Endothelial cell of umbilical vein (primary cell): ENCODE results near the gene GSX2. TPM values are rescaled to one million over a fixed set of nuclear protein-coding genes. Genes with fewer than 3 reads are reported as not detected.

Experiments
- BruUV-seq: library from RNA; stranded (reverse); fragments of 400-500 nt; replicated peaks from 2 replicates; lab custom pipeline; 2021; lab: Mats Ljungman, UMichigan
- CTCF ChIA-PET: fragments of 300-600, 350-600 bp; sonication (Branson Sonifier 250); formaldehyde crosslinking; loops from one replicate; lab custom pipeline; 2021; ENCODE audit warnings: antibody characterized with exemption, inconsistent platforms; lab: Charles Lee
- POLR2A ChIA-PET: fragments of 300-600, 350-600 bp; sonication (Branson Sonifier 250); formaldehyde crosslinking; loops from one replicate; lab custom pipeline; 2021; ENCODE audit warnings: antibody characterized with exemption, inconsistent platforms; lab: Charles Lee
- DNase-seq: peaks from one replicate; pipeline ENCODE4 v3.0.0-alpha.2; 2011; ENCODE audit warnings: low read depth, low spot score
- FAIRE-seq: peaks from 2 replicates; lab custom pipeline; 2011; peaks lifted over from hg19 to GRCh38; lab: Jason Lieb, UNC
- H2AFZ ChIP-seq: 2 replicates; pipeline ENCODE4 v1.6.0; 2012; ENCODE audit warnings: low read depth, low read length, control low read depth, inconsistent platforms
- H3K27ac ChIP-seq: 2 replicates; pipeline ENCODE4 v1.5.1; 2011; ENCODE audit warnings: low read depth, mild to moderate bottlenecking, control low read depth, low read length, moderate library complexity; ENCODE audit not compliant: insufficient read depth
- H3K27me3 ChIP-seq, 2 experiments: 2 replicates each; pipeline versions ENCODE4 v1.6.0 to v1.6.1; 2011; ENCODE audit warnings: low read length in 2 of 2, mixed read lengths in 1 of 2; ENCODE audit not compliant: control insufficient read depth in 2 of 2, insufficient read depth in 2 of 2
- H3K36me3 ChIP-seq, 2 experiments: 2 replicates in 1 of 2; 3 replicates in 1 of 2; pipeline ENCODE4 v1.5.1; 2011; ENCODE audit warnings: low read length in 2 of 2, mild to moderate bottlenecking in 1 of 2, moderate library complexity in 1 of 2; ENCODE audit not compliant: control insufficient read depth in 2 of 2, insufficient read depth in 2 of 2; ENCODE audit errors: extremely low read depth in 1 of 2
- H3K4me1 ChIP-seq: 3 replicates; pipeline ENCODE4 v1.5.1; 2011; ENCODE audit warnings: mild to moderate bottlenecking, low read length; ENCODE audit not compliant: control insufficient read depth, insufficient read depth; ENCODE audit errors: extremely low read depth
- H3K4me2 ChIP-seq: 2 replicates; pipeline ENCODE4 v1.6.1; 2011; ENCODE audit warnings: low read length, control low read depth, mixed read lengths; ENCODE audit not compliant: insufficient read depth
- H3K4me3 ChIP-seq, 3 experiments: fragments of 200-600 bp in 1 of 3; sonication (generic), shearing (Covaris generic) in 1 of 3; replicated peaks in 1 of 3; 2 replicates each; pipeline ENCODE4 v1.5.1; 2011 to 2016; ENCODE audit warnings: control low read depth in 3 of 3, low read length in 3 of 3, mild to moderate bottlenecking in 2 of 3, inconsistent platforms in 1 of 3, low read depth in 1 of 3, moderate library complexity in 1 of 3; ENCODE audit not compliant: insufficient read depth in 1 of 3
- H3K79me2 ChIP-seq: 2 replicates; pipeline ENCODE4 v1.6.0; 2012; ENCODE audit warnings: low read length, inconsistent platforms; ENCODE audit not compliant: control insufficient read depth, insufficient read depth
- H3K9ac ChIP-seq: replicated peaks from 2 replicates; pipeline ENCODE3; 2011; ENCODE audit warnings: low read length, control low read depth; ENCODE audit not compliant: insufficient read depth; ENCODE audit errors: extremely low read depth
- H3K9me1 ChIP-seq: replicated peaks from 3 replicates; pipeline ENCODE4 v1.6.0; 2011; ENCODE audit warnings: mild to moderate bottlenecking, low read length; ENCODE audit not compliant: control insufficient read depth, insufficient read depth; ENCODE audit errors: extremely low read depth
- H3K9me3 ChIP-seq: replicated peaks from 2 replicates; pipeline ENCODE4 v1.5.1; 2012; ENCODE audit warnings: low read length, inconsistent platforms; ENCODE audit not compliant: control insufficient read depth, insufficient read depth
- H4K20me1 ChIP-seq: replicated peaks from 2 replicates; pipeline ENCODE3; 2011; ENCODE audit warnings: mild to moderate bottlenecking, low read length; ENCODE audit not compliant: control insufficient read depth, insufficient read depth; ENCODE audit errors: extremely low read depth
- EZH2 ChIP-seq: IDR thresholded peaks from 2 replicates; pipeline ENCODE4 v1.6.1; 2012; ENCODE audit warnings: borderline replicate concordance, low read depth, mild to moderate bottlenecking, moderate library complexity, low read length, inconsistent platforms; ENCODE audit not compliant: severe bottlenecking
- FOS ChIP-seq: IDR thresholded peaks from 2 replicates; pipeline ENCODE4 v1.6.1; 2011; ENCODE audit warnings: mild to moderate bottlenecking, low read length, moderate library complexity, borderline replicate concordance; ENCODE audit not compliant: insufficient read depth
- GATA2 ChIP-seq: IDR thresholded peaks from 2 replicates; pipeline ENCODE4 v1.7.0; 2011; ENCODE audit warnings: low read depth, mild to moderate bottlenecking, moderate library complexity, mixed read lengths, low read length; ENCODE audit not compliant: insufficient read length, insufficient read depth
- JUN ChIP-seq: IDR thresholded peaks from 2 replicates; pipeline ENCODE4 v1.6.1; 2011; ENCODE audit warnings: borderline replicate concordance, low read depth; ENCODE audit not compliant: insufficient read length, insufficient read depth
- MYC ChIP-seq: IDR thresholded peaks from one replicate; pipeline ENCODE4 v1.6.1; 2011; ENCODE audit warnings: mild to moderate bottlenecking, low read depth, low read length
- POLR2A ChIP-seq: IDR thresholded peaks from 2 replicates; pipeline ENCODE4 v1.6.1; 2012; ENCODE audit warnings: low read depth, mild to moderate bottlenecking, control low read depth, low read length
- POLR2AphosphoS5 ChIP-seq: IDR thresholded peaks from 2 replicates; pipeline ENCODE4 v1.6.1; 2012; ENCODE audit warnings: low read depth, mild to moderate bottlenecking, control low read depth, low read length, moderate library complexity; ENCODE audit not compliant: insufficient read depth
- dilution Hi-C: fragments of 300-500 bp; cut with MboI; formaldehyde crosslinking; loops from one replicate; pipeline ENCODE4 v1.15.0; 2019; ENCODE audit warnings: low sequenced_read_pairs; ENCODE audit not compliant: extremely low pct_ligation_motif_present
- intact Hi-C: fragments of 100-400 bp; cut with micrococcal nuclease; formaldehyde crosslinking; loops from one replicate; pipeline ENCODE4 v1.10.0; 2022
- polyA plus RNA-seq, 4 experiments: library from polyadenylated mRNA; depleted of rRNA in 3 of 4; stranded (reverse) in 3 of 4; unstranded in 1 of 4; fragments of >200 nt; gene quantifications; 2 replicates each; pipeline versions ENCODE4 v1.2.1 to v1.2.3, GENCODE V29; 2011 to 2012; ENCODE audit warnings: missing spikeins in 1 of 4
- total RNA-seq: library from RNA; stranded (reverse); gene quantifications from 2 replicates; pipeline ENCODE4 v1.2.3, GENCODE V29; 2021
- TF ChIP-seq, protein P1 (sequence below), 2 donors: IDR thresholded peaks; 1 replicate in 1 of 2; 2 replicates in 1 of 2; pipeline ENCODE4 v1.5.1; 2011; ENCODE audit warnings: low read length in 2 of 2, mild to moderate bottlenecking in 2 of 2, moderate library complexity in 2 of 2, control low read depth in 1 of 2, inconsistent platforms in 1 of 2, low read depth in 1 of 2; ENCODE audit not compliant: insufficient read depth in 1 of 2; ENCODE audit errors: extremely low read depth in 1 of 2
- TF ChIP-seq, protein P2 (sequence below): IDR thresholded peaks from 2 replicates; pipeline ENCODE4 v1.6.1; 2011; ENCODE audit not compliant: insufficient read depth, insufficient read length

GSX2 gene
- total and polyA plus RNA-seq, 2 donors (not counting 3 experiments of a cell fraction or from before 2014, with no cell fraction given): not detected

DNA sequence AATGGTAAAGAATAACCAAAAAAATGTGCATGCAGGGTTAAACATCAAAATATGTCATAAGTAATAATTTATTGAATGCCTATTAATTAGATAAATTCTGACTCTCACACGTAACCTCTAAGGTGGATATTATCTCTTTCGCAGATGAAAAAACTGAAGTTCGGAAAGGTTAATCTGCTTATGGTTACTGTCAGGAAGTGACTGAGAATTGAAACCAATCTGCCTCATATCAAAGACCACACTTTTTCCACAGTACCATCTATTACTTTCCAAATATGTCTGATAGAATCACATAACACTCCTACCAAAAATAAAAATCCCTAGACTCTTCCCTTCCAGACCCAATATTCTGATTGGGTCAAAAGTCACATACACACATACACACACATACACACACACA is 41.8 kb upstream of the GSX2 start:
- CTCF ChIA-PET: interaction anchor here (0.9 to 2.5 kb wide), 4 partner anchors 9 to 160 kb away, joined by 4 to 10 read pairs (median 6); no protein-coding TSS in a partner anchor
- Histone ChIP-seq H3K9me1 (peaks cover 3% of the 10 kb centered on the region), H3K4me2 (peak overlapping the region; percentile 3), H4K20me1 (peaks cover 35% of the 10 kb centered on the region), H3K4me1 (peaks cover 45% of the 10 kb centered on the region), H3K27me3 (no peaks in the 10 kb centered on the region), H3K27ac (no peak overlapping the region), H3K9ac (no peak overlapping the region), H3K4me3 (no peak overlapping the region), H3K79me2 (peaks cover 100% of the 10 kb centered on the region), H3K9me3 (no peaks in the 10 kb centered on the region), H3K36me3 (peaks cover 0 to 3% of the 10 kb centered on the region in 2 experiments), H2AFZ (no peak overlapping the region)
- no TSS peak for BruUV-seq
- dilution Hi-C loops (no loop called here), intact Hi-C loops (no loop called here)
- no peak for DNase-seq
- POLR2A ChIA-PET: no interaction called here
- TF ChIP-seq, protein P1, sequence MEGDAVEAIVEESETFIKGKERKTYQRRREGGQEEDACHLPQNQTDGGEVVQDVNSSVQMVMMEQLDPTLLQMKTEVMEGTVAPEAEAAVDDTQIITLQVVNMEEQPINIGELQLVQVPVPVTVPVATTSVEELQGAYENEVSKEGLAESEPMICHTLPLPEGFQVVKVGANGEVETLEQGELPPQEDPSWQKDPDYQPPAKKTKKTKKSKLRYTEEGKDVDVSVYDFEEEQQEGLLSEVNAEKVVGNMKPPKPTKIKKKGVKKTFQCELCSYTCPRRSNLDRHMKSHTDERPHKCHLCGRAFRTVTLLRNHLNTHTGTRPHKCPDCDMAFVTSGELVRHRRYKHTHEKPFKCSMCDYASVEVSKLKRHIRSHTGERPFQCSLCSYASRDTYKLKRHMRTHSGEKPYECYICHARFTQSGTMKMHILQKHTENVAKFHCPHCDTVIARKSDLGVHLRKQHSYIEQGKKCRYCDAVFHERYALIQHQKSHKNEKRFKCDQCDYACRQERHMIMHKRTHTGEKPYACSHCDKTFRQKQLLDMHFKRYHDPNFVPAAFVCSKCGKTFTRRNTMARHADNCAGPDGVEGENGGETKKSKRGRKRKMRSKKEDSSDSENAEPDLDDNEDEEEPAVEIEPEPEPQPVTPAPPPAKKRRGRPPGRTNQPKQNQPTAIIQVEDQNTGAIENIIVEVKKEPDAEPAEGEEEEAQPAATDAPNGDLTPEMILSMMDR (IDR thresholded peaks at IDR 0.05; ENCODE audit: extremely low read depth in 1 of 2, insufficient read depth in 1 of 2, low read depth in 1 of 2, low read length in 2 of 2): no peak
- TF ChIP-seq, protein P2, sequence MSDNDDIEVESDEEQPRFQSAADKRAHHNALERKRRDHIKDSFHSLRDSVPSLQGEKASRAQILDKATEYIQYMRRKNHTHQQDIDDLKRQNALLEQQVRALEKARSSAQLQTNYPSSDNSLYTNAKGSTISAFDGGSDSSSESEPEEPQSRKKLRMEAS: no peak
- no peak for TF ChIP-seq GATA2
- no peak for TF ChIP-seq POLR2A
- TF ChIP-seq MYC: no peak
- no peak for TF ChIP-seq FOS
- TF ChIP-seq POLR2AphosphoS5: no peak
- TF ChIP-seq EZH2: no peak
- TF ChIP-seq JUN: no peak
- FAIRE-seq: no peak
